ENCODE measurements around the gene CHMP4A.

Gene CHMP4A, protein sequence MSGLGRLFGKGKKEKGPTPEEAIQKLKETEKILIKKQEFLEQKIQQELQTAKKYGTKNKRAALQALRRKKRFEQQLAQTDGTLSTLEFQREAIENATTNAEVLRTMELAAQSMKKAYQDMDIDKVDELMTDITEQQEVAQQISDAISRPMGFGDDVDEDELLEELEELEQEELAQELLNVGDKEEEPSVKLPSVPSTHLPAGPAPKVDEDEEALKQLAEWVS

DNA sequence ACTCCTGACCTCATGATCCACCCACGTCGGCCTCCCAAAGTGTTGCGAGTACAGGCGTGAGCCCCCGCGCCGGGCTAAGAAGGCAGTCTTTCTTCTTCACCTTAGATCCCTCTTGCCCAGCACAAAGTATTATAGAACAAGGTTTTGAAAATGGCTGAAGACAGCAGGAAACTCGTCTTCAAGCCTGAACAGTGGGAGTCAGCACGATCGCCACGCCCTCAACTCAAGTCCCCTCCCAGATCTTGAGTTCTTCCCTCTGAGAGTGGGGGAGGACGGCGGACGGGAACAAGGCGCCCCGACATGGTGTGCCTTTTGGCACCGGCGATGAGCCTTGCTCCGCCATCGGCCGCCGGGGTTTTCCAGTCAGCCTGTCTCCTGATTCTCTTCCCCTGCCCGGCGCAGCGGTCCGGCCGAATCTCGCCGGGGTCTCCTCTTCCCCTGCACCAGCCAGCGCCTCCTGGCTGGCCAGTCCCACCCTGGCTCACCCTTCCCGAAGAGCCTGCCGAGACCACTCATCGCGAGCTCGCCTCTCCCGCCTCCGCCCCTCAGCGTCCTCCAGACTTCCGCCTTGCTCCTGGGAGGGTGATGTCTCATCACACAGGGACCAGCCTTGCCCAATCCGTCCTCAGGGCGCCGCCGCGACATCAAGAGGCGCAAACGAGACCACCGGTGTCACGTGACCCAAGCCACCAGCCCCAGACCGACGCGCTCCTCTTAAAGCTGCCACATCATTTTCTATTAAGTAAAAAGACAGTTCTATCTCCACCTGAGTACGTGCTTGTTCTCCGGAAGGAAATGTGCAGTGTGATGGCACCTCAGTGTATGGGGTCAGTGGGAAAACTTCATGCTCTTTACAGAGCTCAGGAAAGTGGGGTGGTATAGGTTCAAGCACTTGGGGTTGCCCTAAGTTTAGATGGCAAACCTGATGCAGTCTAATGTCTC is at the start of gene CHMP4A:
CHMP4A (minus strand) TSS at position 565 of the 942 bp plus-strand sequence; CDS start at position 516, 49 bp downstream.
- peak; percentile 86 to 90 for DNase-seq (ENCODE audit: low read depth in 1 of 2, low spot score in 1 of 2)

DNA sequence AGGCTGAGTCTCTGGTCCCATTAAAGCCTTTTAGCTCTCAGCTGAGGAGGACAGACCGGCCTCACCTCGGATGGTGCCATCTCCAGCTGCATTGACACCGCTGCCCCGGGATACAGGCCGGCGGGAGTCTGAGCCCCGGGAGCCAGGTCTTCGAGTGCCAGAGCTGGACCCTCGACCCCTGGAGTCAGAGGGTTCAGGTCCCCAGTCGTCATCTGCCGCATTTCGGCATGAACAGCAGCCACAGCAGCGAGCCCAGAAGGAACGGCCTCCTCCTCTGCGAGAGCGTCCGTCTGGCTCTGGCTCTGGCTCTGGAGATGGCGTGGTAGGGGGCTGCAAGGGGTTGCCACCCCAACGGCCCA is 48.7 kb upstream of the CHMP4A start:
- DNase-seq (ENCODE audit: low read depth in 1 of 2, low spot score in 1 of 2) = no peak

DNA sequence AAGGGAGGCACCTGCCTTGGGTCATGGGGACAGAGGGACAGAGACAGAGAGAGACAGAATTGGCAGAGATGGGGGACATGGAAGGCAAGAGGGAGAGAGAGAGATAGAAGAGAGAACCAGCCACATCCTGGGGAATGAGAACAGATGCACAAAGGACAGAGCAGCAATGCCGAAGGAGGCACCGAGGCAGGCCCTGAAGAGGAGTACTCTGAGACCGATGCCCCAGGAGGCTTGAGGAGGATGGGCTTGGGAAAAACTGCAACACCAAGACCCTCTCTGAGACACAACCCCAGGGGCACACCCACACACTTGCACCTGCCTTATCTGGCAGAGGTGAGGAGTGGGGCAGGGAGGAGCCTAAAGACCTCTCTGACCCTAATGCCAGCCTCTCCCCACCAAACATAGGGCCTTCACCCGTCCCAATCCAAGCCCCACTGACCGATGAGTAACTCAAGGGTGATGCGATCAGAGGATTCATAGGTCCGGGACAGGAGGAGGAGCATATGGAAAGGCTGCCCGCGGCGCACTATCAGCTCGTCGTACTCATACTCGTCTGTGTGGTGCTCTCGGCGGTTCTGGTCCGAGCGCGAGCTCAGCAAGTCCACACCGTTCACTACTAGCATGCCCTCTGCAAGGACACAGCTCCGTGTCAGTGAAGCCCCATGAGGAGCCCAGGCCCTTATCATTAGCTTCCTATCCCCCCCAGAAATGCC is 48.1 kb upstream of the CHMP4A start:
- no peak for DNase-seq (ENCODE audit: low read depth in 1 of 2, low spot score in 1 of 2)

DNA sequence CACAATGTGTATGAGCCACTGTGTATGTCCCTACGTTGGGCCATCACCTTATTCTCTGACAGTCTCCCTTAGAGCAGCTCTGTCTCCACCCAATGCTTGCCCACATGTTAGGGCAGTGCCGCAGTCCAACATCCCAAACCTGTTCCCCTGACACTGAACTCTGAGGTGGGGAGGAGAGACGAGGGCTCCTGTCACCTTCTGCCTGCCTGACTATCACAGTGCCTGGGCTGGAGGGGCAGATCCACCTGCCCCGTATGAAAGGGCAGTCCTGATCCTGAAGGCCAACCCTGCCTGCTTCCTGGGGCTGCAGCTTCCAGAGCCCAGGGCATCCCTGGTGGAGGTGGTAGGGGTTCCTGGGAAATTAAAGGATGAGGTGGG is 47.5 kb upstream of the CHMP4A start:
- DNase-seq (ENCODE audit: low read depth in 1 of 2, low spot score in 1 of 2) = no peak

DNA sequence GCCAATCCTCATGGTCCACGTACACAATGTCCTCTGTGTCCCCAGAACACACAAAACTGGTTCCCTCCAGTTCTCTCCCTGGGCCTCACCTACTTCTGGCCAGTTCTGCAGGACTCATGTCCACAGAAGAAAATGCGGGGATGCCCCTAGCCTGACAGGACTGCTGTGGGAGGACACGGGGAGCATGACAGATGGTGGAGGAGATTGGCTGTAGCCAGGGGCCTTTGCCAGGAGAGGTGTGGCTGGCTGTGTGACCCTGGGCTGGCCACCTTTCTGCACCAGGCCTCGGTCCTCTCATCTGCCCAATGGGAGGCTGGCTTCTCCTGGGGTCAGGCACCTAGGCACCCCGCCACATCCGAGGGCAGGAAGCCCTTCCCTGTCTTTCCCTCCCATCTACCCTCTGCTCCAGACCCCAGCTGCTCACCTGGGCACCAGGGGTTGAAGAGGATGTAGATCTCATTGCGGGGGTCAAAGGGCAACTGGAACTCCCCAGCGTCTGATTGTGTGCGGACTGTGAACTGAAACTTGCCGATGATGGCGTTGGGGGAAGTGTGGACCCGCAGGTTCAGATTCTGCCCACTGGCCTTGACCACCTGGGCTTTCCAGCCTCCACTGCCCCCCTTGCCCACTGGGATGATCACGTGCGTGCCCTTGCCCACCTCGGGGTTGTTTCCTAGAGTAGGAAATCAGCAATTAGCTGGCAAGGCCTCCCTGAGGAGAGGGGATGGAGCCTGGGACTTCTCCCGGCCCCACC is 46.9 kb upstream of the CHMP4A start:
- no peak for DNase-seq (ENCODE audit: low read depth in 1 of 2, low spot score in 1 of 2)

DNA sequence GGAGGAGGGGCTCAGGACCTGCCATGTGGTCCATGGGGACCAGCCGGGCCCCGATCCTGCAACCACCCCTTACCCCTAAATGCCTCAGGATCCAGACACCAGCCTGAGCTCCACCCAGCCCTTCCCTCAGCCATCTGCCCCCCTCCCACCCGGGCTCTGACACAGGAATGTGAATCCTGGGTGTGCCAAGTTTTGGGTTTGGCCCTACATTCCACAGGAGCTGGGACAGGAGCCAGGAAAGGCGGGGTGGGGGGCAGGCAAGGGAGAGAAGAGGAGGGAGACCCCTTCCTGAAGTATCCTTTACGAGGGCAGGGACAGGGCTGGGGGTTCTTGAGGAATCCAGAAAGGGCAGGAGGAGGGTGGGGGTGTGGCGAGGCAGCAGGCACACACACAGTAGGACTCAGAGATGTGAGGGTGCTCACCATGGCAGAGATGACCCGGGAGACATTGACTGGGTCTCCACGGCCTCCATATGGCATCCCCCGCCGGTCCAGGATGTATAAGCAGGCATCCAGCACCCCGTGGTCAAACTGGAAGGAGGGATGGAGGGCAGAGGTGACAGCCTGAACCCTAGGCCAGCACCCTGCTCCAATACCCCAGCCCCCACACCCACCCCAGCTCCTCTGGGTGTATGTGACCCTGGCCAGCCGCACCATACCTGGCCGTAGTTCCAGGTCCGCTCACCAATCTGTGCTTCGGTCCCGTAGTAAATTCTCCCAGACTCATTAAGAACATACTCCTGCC is 46.2 kb upstream of the CHMP4A start:
- no peak for DNase-seq (ENCODE audit: low read depth in 1 of 2, low spot score in 1 of 2)

DNA sequence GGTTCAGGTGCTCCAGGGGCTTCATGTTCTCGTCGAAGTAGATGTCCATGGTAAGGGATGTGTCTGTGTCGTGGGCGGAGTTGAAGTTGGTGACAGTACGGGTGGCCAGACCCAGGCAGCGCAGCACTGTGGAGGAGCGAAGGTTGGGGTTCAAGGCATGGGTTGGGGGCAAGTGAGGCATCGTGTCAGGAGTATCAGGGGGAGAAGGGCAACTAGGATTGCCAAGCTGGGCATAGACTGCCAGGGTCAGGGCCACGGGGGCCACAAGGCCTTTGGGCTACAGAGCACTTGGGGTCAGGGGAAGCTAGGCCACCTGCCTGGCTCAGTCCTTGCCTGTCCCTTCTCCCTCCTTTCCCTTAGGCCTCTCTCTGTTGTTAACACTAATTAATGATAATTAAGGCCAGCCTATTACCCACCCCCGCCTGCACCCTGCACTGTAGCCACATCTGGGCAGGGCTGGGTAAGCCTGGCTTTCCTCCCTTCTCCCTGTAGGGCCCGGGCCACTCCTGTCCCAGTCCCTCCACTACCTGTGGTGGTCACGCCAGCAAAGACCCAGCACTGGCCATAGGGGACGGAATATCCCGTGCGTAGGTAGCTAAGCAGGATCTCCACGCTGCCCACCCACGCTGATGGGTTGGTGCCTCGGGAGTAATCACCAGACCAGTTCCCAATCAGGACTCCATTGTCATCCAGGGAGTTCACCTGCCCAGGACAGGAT is 45.4 kb upstream of the CHMP4A start:
- no peak for DNase-seq (ENCODE audit: low read depth in 1 of 2, low spot score in 1 of 2)

DNA sequence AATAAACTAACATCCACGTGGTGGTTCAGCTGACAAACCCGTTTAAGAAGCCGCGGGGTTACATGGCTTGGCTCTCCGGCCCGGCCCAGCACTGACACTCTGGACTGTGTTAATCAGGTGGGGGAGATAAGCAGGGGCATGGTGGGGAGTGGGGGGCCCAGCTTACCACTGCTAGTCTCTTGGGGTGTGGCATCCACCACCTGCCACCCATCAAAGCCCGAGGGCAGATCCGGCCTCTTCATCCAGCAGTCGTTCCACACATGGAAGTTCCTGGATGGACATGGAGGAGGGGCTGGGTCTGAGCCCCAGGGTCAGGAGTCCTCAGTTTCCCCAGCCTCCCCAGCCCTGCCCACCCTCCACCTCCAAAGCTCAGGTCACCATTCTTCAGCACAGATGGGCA is 44.8 kb upstream of the CHMP4A start:
- no peak for DNase-seq (ENCODE audit: low read depth in 1 of 2, low spot score in 1 of 2)

DNA sequence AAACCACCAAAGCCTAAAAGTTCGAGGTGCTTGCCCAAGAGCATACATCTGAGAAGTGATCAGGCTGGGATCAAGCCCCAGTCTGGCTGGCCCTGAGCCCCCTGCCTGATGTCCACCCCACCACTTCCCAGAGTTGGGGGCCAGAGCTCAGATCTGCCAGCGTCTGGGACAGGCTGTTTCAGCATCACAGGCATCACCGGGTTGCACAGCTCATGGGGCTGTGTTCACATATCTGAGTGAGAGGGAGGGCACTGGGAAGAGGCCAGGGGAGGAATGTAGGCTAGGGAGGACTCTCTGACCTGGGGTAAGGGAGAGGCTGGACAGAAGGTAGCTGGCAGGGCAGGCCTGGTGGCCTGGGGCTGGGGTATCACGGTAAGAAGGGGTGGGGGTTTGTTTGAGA is 43.7 kb upstream of the CHMP4A start:
- DNase-seq (ENCODE audit: low read depth in 1 of 2, low spot score in 1 of 2) = no peak

DNA sequence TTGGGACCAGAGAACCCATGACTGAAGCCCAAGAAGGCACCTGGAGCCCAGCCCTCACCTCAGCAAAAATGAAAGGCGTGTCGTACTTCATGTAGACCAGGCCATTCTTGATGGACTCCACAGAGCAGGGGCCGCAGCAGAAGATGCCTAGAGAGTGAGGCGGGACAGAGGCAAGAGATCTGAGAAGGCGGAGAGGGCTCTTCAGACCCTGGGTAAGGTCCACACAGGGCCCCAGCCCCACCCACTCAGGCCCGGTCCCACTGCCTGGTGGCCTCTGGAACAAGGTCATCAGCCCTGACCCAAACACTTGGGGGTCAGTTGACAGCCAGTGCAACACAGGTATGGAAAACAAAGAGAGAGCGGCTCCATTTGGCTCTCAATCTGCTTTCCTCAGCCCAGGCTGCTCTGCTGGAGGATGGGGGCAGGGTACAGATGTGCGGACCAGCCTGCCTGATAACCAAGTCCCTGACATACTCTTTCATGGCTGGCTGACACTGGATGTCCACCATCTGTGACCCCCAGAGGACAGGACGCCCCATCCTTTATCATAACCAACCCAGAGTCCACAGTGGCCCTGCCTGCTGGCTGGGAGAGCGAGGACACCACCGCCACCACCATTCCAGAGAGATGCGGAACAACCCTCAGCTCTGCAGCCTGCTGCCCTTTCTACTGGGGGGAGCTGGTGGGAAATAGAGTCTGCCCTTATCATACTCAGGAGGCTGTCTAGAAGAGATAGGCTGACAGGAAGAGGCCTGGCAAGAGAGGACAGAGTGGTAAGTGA is 42.8 kb upstream of the CHMP4A start:
- DNase-seq (ENCODE audit: low read depth in 1 of 2, low spot score in 1 of 2) = no peak

DNA sequence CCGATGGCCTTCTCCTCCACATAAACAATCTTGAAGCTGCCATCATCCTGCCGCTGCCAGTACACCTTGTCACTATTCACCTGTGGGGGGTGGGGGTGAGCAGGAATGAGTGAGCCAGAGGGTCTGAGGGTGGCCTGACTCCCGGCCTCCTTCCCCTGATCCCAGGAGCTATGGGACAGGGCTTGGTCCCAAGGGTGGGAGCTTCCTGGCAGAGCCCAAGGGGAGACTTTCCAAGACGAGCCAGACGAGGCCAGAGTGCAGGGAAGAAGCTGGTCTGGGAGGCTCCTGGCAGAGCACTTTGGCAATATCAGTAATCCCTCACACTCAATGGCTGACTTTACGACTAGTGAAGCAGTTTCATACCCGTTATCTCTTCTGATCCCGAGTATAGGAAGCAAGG is 42.1 kb upstream of the CHMP4A start:
- no peak for DNase-seq (ENCODE audit: low read depth in 1 of 2, low spot score in 1 of 2)

DNA sequence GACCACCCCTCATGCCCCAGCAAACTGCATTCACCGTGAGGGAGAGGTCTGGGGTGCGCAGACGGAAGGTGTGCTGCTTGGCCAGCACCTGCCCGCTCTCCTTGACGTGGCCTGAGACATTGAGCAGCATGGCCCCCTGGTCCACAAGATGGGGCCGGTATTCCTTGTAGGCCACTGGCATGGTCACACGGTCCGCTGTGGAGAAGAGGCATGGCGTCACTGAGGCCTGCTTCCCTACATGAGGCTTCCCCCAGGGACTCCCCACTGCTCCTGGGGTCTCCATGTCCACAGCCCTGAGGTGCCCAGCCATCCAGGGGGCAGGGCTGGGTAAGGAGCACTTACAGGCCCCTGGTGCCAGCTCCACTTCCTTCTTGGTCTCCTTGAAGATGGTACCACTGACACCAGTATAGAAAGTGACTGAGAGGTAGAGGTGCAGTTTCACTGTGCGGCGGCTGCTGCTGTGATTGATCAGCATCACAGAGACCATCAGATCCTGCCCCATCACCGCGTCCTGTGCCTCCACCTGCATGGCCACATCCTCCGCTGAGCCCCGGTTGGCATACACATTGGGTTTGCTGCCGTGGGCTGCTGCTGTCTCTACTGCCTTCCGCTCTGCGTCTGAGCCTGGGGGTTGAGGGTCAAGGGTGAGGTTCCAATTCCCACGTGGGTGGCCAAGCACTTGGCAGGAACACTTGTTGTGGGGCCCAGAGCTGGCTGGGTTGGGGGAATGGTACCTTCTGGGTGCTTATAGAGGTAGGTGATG is 41.5 kb upstream of the CHMP4A start:
- no peak for DNase-seq (ENCODE audit: low read depth in 1 of 2, low spot score in 1 of 2)

DNA sequence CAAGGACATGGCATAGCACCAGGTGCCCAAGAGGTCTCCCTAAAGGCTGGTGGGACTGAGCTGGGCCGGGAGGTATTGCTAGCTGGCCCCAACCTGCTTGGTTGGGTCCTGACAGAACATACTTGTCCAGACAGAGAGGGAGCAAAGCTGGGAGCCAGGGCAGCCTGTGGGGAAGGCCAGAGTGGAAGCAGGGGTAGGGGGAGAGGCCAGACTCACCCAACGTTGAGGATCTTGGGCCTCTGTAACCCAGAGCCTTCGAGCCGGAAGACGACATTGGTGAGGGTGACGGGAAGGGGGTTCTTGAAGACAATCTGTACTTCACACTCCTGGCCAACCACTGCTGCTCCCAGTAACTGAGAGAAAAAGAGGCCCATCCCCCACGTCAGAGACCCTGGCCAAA is 40.6 kb upstream of the CHMP4A start:
- no peak for DNase-seq (ENCODE audit: low read depth in 1 of 2, low spot score in 1 of 2)

DNA sequence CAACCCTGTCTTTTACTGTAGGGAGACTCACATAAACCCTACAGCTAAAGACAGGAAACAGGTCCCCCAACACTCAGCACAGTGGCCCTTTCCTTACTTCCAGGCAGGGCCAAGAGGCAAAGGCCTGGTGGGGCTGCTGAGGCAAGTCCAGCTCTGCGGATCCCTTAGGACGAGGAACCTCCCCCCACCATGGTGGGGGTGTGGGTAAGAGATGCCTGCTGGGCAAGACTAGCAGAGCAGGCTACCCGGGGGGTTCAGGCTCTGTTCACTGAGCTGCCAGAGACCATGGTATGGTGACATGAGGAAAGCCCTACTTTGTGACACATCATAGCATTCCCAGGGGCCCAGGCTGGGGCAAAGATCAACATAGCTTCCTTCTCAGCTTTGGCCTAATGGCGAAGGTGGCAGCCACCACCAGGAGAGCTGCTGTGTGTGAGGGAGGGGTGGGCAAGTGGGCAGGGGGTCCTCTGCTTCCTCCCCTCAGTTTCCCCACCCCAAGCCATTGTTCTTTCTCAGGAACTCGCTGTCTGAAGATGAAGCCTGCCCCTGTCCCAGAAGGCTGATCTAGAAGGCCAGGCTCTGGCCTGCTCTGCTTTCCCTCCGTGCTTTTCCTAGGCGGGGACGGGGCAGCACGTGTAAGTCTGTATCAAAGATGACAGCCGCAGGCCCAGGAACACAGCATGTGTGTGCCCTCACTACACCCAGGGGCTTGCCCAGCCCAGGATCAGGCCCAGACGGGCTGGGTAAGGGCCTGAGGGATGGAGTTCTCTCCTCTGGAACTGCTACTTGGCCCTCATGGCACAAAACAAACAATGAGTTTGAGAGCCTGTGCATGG is 39.2 kb upstream of the CHMP4A start:
- DNase-seq (ENCODE audit: low read depth in 1 of 2, low spot score in 1 of 2) = no peak

DNA sequence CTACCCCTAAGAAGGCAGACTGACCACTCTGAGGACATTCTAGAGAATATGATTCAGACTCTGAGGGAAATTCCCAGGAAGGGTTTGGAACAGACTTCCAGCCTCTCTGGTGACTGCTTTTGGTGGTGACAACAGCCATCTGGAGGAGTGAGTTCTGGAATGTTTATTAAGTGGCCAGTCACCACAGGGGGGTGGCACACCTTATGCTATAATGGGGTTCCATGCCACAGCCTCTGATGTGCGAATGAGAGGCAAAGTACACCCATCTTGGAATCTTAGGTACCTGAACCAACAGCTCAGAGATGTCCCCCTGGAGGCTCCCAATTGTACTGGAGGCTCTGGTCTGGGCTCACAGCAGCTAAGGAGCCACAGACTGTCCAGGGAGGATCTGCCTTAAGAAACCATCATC is 38.6 kb upstream of the CHMP4A start:
- no peak for DNase-seq (ENCODE audit: low read depth in 1 of 2, low spot score in 1 of 2)

DNA sequence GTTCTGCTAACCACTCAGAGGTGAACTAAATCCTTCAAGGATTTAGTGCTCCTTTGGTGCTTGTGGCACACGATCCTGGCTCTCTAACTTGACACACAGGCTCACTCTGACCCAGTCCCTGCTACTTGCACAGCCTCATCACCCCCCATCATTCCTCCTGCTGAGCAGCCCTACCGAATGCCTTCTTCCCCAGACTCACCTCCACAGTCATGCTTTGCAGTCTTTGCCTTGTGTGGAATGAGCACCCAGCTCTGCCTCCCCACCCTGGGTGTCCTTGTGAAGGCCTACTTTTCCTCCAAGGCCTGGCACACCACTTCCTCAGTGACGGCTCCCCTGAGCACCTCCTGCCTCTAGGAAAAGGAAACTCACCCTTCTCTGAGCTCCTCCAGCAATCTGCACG is 37.1 kb upstream of the CHMP4A start:
- no peak for DNase-seq (ENCODE audit: low read depth in 1 of 2, low spot score in 1 of 2)

DNA sequence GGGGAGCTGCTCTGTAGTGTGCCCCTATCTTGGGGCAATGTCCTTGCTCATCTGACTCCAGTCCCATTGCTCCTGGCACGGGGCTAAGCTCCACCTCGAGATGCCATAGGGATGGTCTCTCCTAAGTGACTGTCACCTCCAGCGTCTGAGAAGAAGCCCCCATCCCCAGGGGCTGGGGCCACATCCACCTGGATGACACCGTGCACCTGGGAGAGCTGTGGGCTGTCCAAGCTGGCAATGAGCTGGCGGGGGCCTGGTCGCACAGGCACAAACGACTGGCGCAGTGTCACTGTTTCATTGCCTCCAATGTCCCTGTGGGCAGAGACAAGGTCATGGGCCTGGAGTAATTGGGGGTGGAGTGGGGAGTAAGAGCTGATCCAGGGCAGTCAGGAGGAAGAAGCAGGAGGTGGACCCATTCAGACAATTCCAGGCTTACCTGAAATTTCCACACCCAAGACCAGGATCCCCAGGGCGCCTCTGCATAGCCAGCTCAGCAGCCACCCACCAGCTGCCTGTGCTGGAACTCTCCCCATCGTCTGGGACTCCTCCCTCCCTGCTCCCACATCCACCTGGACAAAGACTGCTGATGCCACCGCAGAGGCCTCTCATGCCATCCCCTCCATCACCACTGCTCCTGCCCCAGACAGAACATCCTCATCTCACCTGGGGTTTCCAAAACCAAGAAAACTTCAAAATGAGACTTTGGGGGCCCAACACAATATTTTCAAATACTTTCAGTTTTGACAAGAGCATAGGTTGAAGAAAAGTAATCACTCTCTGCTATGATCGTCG is 36.1 kb upstream of the CHMP4A start:
- no peak for DNase-seq (ENCODE audit: low read depth in 1 of 2, low spot score in 1 of 2)
